NCI-H748 (cell line): ENCODE results near the gene DES.
A peak's percentile ranks its signal among the peaks of the same experiment; 100 is the strongest.
"Not testable (repeated sequence)": the region's sequence is repeated elsewhere in the genome, so short reads cannot be mapped to it uniquely, and the experiment has no call there.

Source experiments
- DNase-seq: peaks from one replicate; lab custom pipeline; 2025; ENCODE audit not compliant: unreplicated experiment; lab: John Stamatoyannopoulos, UW

DES gene

GRCh38 chr2:219418155-219419011 is at the start of gene DES:
DES (plus strand) TSS chr2:219418377; CDS start chr2:219418463, 86 bp downstream.
- DNase-seq: no peak

GRCh38 chr2:219368690-219369191 is 49.4 kb upstream of the DES start:
- DNase-seq: no peak

- no peak for DNase-seq
Measured at GRCh38 chr2:219369447-219369861, 48.7 kb upstream of the DES start.

GRCh38 chr2:219378163-219378851 is 39.9 kb upstream of the DES start:
- no peak for DNase-seq

GRCh38 chr2:219380926-219381325 is 37.3 kb upstream of the DES start:
- DNase-seq: no peak

- DNase-seq: no peak
Measured at GRCh38 chr2:219381448-219381847, 36.7 kb upstream of the DES start.

- no peak for DNase-seq
Measured at GRCh38 chr2:219384083-219384713, 34.0 kb upstream of the DES start.

GRCh38 chr2:219384859-219385258 is 33.3 kb upstream of the DES start:
- no peak for DNase-seq

- DNase-seq: no peak
Measured at GRCh38 chr2:219385958-219386520, 32.1 kb upstream of the DES start.

- peak; percentile 45 for DNase-seq
Measured at GRCh38 chr2:219386532-219387280, 31.5 kb upstream of the DES start.

GRCh38 chr2:219387306-219388120 is 30.7 kb upstream of the DES start, which contains the start of gene DNPEP:
DNPEP (minus strand) TSS chr2:219387912; CDS start chr2:219387794, 118 bp downstream.
- peak; percentile 89 for DNase-seq

- DNase-seq: peak; percentile 93
Measured at GRCh38 chr2:219388121-219388906, 29.9 kb upstream of the DES start.

- DNase-seq: no peak
Measured at GRCh38 chr2:219388907-219389156, 29.3 kb upstream of the DES start.

- DNase-seq: no peak
Measured at GRCh38 chr2:219392754-219393153, 25.4 kb upstream of the DES start.

- DNase-seq: not testable (repeated sequence)
Measured at GRCh38 chr2:219395056-219395455, 23.1 kb upstream of the DES start.

- DNase-seq: no peak
Measured at GRCh38 chr2:219395609-219396008, 22.6 kb upstream of the DES start.

- DNase-seq: no peak
Measured at GRCh38 chr2:219396863-219397457, 21.2 kb upstream of the DES start.

GRCh38 chr2:219398721-219399363 is 19.3 kb upstream of the DES start:
- peak; percentile 77 for DNase-seq
